ENCODE data around the gene CTSE.
"Not testable (repeated sequence)": the region's sequence is repeated elsewhere in the genome, so short reads cannot be mapped to it uniquely, and the experiment has no call there.

The CTSE gene

DNA sequence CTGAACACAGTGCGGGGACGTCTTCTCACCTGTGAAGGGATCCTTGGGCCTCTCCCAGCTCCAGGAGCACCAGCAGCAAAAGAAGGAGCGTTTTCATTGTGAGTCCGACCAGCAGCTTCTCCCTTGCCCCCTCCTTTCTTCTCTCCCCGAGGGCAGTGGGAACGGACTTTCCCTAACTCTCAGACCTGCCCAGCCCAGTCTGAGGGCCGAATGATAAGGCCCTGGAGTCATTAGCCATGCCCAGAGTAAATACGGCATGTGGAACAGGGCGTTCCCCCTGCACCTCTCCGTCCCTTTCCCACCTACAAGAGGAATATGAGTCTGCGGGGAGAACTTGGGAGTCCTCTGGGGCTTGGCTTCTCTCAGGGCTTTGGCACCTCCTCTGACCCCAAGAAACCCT is at the start of gene CTSE:
Gene CTSE, minus strand, starts transcription at position 201 of the 400 bp plus-strand sequence. Its CDS starts 104 bp downstream, at position 97.
- DNase-seq, result no peak

DNA sequence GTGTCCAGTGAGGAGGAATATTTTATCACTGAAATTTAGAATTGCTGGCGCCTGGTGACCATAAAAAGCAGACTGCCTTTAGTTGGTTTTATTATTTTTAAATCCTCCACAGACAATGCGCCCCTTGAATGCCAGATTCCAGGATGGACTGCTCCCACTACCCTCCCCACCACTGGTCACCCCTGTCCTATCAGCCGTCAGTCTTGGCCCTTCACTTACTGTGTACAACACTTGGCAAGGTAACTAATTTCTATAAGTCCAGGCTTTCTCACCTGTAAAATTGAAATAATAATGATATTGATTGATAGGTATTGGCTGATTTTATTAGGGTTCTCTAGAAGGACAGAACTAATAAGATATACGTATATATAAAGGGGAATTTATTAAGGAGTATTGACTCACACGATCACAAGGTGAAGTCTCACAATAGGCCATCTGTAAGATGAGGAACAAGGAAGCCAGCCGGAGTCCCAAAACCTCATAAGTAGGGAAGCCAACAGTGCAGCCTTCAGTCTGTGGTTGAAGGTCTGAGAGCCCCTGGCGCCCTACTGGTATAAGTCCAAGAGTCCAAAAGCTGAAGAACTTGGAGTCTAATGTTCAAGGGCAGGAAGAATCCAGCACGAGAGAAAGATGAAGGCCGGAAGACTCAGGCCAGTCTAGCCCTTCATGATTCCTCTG is 47.1 kb upstream of the CTSE start:
- no peak for DNase-seq

DNA sequence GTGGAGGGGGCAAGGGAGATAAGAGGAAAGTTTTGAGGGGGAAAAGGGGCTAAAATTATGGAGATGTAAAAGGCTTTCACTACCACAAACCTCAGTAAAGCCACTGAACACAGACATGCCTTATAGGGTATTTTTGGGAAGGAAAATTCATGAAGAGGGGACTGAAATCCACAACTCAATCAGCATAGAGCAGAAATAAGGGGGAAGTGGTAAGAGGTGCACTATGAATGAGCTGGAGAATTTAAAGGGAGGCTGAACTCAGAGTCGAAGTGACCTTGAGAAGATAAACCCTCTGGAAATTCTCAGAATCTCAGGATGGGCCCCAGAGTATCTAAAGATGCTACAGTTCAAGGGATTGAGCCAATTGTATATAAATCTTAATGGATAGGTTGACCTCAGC is 44.6 kb upstream of the CTSE start:
- DNase-seq, result no peak

DNA sequence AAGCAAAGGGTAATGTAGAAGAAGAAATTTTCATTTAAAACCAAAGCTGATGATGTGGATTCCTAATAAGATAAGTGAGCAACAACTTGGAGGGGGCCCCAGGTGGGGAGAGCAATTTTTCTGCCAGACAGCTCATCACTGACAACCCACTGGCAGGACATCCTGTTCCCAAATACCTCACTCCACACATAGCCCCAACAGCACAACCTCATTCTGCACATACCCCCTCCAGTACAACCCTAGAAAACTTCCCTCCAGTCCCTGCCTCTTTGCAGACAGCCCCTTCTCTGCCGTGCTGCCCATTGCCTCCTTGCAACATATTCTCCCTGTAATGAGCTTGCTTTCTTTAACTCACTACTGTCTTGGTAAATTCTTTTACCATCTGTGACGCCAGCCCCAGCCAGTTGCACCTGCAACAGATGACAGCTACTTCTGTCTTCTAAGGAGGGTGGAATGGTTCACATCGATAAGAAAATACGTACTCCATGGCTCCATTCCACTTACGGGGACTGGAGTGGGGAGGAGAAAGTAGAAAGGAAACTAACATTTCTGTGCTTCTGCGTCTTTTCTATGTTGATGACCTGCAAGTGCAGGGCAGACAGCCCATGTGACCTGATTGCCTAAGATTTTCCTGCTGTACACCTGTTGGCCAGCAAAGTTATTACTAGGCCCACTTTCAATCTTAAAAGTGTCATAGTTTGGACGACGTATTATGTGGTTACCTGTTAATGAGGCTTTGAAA is 44.0 kb upstream of the CTSE start:
- DNase-seq, result no peak

DNA sequence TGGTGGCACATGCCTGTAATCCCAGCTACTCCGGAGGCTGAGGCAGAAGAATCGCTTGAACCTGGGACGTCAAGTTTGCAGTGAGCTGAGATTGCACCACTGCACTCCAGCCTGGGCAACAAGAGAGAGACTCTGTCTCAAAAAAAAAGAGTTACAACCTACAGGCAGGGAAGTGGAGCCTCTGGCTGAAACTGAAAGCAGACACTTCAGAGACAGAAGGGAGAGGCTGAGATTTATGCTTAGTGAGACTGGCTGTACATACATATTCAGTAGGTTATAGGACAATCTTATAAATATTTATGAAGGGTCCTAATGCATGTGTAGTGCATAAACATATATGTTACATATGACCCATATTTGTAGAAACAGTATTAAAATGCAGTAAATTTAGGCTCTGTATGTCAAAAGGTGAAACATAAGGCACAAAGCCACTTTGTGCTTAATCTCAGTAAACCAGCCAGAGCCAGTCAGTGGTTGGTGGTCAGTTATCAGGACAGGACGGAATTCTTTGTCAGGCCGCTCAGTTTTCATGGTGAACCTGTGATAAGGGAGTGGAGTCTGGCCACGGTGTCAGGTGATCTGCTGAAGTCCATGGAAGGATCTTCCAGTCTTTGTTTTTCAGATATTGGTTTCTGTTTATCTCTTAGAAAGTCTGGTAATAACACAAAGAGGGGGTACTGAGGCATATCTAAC is 42.9 kb upstream of the CTSE start:
- no peak for DNase-seq

DNA sequence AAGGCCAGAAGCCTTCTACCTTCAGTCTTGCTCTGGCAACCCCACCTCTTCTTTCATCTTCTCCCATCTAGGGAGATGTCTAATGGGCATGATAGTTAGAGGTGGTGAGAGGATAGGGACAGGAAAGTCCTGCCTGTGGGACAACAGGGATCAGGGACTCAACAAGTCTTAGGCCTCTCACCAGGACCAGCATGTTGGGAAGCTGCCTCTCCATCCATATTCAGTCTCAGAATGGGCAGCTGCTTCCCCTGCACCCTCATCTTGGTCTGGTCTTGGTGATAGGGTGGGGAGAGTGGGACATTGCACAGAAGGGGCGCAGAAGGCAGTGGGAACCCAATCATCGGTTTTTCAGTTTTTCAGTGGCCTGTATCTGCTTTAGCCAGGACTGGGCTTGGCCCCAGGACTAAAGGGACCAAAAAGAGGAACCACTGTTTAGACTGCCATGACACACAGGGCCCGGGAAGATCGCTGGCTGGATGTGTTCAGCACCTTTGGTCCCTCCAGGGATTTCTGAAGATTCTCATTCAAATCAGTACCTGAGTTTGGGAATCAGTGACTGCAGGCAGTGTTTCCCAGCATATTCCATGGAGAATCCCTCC is 42.0 kb upstream of the CTSE start:
- DNase-seq, result no peak

DNA sequence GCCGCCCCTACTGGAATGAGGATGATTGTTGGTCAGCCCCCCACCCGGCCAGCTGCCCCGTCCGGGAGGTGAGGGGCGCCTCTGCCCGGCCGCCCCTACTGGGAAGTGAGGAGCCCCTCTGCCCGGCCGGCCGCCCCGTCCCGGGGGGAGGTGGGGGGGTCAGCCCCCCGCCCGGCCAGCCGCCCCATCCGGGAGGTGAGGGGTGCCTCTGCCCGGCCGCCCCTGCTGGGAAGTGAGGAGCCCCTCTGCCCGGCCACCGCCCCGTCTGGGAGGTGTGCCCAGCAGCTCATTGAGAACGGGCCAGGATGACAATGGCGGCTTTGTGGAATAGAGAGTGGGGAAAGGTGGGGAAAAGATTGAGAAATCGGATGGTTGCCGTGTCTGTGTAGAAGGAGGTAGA is 40.8 kb upstream of the CTSE start:
- not testable (repeated sequence) for DNase-seq

DNA sequence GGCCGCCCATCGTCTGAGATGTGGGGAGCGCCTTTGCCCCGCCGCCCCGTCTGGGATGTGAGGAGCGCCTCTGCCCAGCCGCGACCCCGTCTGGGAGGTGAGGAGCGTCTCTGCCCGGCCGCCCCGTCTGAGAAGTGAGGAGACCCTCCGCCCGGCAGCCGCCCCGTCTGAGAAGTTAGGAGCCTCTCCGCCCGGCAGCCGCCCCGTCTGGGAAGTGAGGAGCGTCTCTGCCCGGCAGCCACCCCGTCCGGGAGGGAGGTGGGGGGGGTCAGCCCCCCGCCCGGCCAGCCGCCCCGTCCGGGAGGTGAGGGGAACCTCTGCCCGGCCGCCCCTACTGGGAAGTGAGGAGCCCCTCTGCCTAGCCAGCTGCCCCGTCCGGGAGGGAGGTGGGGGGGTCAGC is 40.3 kb upstream of the CTSE start:
- not testable (repeated sequence) for DNase-seq

DNA sequence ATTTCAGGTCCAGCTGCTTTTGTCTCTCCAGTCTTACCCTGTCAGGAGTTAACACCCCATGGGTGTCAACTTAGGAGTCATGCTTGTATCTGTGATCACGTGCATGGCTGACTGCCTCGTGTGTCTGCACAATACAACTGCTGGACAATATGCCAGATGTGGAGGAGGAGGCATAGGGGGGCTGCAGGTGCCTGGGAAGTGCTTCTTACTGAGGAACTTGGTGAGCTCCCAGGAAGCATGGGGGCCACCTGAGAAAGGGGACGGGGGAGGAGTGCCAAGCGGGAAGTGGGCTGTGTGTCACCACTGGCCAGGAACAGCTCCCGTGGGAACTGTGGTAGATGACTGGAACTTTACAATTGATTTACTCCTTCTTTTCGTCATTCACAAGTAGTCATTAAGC is 38.8 kb upstream of the CTSE start:
- DNase-seq, result no peak

DNA sequence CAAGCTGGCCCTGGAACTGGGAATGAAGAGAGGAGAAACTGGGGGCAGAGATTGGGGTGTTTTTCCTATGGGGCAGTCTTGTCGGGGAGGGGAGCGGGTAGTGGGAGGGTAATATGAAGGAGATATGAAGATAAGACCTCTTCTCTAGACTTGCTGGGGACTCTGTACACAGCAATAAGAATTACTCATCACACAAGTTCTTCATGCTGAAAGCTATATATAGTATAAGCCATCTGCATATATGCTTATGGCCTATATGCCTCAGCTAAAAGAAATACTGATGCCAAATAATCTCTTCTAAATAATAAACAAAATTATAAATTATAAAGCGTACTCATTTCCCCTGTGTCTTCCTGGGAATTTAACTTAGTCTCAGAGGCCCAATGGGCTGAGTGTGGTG is 37.1 kb upstream of the CTSE start:
- no peak for DNase-seq

DNA sequence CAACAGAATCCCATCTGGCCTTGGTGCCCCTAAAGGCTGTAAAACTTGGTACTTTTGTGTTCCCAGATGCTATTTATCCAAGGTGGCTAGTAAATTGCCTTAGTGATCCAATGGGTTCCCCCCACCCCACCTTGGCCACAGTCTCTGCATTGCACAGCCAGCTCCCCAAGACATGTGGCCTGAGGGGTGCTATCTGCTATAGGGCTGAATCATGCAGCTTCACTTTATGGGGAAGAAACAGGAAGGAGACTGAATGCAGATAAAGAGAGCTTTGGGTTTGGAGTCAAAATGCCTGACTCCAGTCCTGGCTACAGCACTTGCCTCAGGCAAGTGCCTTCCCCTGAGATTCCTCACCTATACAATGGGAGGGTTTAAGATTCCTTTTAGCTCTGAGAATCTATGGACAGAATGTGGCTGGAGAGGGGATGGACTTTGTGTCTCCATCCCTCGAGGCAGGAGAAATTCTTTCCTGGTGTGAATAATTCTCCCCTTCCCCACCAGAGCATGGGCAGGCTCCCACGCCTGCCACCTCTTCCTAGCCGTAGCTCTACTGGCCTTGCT is 35.7 kb upstream of the CTSE start:
- no peak for DNase-seq

DNA sequence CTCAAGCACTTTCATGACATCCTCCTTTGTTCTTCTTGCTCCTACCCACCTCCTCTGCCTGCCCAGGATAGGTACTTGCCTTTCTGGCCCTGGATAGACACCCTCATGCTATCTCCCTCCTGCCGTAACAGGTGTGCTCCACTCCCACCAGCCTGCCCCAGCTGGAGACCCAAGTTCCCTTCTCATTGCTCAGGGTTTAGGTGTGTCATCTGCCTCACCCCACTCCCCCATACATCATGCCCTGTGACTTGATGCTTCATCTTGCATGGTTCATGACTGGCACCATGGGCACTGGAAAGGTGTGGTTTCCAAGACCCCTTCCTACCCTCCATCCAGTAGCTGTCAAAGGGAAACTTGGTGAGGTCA is 35.2 kb upstream of the CTSE start:
- DNase-seq, result no peak

DNA sequence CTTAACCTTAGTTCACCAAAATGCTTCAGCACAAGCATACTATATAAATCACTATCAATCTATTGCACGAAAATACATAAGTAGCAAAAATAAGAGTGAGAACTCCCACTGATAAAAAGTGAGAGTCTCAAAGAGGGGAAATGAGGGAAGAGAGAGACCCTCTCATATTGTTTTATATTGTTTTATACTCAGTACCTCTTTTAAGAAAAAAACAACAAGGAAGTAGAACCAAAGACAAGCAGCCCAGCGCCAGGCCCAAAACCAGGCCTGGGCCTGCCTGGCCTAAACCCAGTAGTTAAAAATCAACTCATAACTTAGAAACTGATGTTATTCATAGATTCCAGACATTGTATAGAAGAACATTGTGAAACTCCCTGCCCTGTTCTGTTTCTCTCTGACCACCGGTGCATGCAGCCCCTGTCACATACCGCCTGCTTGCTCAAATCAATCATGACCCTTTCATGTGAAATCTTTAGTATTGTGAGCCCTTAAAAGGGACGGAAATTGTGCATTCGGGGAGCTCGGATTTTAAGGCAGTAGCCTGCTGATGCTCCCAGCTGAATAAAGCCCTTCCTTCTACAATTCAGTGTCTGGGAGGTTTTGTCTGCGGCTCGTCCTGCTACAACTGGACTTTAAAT is 34.7 kb upstream of the CTSE start:
- not testable (repeated sequence) for DNase-seq

DNA sequence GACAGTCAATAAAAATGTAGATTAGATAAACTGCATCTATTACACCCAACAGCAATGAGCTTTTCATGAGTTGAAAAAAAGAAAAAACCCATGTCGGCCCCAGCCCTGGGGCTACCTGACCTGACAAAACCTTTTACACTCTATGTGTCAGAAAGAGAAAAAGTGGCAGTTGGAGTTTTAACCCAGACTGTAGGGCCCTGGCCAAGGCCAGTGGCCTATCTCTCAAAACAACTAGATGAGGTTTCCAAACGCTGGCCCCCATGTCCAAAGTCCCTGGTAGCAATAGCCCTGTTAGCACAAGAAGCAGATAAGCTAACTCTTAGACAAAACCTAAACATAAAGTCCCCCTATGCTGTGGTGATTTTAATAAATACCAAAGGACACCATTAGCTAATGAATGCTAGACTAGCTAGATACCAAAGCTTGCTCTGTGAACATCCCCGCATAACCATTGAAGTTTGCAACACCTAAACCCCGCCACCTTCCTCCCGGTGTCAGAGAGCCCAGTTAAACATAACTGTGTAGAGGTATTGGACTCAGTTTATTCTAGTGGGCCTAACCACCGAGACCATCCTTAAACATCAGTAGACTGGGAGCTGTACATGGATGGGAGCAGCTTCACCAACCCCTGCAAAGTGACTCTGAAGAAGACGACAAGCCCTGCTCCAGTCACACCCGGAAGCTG is 32.1 kb upstream of the CTSE start:
- not testable (repeated sequence) for DNase-seq

DNA sequence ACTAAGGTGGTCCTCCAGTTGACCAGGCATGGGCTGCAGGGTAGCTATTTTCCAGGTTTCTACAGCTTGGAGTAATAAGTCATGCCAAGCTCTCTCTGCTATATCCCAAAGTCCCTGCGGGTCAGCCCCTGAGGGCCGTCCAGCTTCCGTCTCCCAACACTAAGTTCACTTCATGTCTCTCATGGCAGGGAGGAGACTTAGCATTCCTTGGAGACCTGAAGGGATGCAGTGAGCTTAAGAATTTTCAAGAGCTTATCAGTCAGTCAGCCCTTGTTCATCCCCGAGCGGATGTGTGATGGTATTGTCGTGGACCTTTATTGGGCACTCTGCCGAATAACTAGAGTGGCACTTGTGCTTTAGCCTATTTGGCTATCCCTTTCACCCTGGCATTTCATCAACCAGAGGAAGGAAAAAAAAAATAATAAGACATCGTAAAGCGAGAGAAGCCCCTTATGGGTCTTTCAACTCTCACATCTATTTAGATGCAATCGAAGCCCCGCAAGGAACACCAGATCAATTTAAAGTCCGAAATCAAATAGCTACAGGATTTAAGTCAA is 31.5 kb upstream of the CTSE start:
- DNase-seq, result not testable (repeated sequence)

DNA sequence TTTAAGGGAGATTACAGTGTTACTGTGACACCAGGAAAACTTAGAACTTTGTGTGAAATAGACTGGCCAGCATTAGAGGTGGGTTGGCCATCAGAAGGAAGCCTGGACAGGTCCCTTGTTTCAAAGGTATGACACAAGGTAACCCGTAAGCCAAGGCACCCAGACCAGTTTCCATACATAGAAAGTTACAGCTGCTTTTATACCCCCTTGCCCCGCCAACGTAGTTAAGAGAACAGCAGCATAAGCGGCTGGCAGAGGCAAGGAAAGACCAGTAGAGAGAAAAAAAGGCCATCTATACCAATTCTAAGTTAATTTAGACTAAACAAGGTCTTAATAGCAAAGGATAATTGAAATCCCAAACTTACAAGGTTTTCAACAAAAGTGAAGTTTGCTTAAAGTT is 29.9 kb upstream of the CTSE start:
- DNase-seq, result not testable (repeated sequence)

DNA sequence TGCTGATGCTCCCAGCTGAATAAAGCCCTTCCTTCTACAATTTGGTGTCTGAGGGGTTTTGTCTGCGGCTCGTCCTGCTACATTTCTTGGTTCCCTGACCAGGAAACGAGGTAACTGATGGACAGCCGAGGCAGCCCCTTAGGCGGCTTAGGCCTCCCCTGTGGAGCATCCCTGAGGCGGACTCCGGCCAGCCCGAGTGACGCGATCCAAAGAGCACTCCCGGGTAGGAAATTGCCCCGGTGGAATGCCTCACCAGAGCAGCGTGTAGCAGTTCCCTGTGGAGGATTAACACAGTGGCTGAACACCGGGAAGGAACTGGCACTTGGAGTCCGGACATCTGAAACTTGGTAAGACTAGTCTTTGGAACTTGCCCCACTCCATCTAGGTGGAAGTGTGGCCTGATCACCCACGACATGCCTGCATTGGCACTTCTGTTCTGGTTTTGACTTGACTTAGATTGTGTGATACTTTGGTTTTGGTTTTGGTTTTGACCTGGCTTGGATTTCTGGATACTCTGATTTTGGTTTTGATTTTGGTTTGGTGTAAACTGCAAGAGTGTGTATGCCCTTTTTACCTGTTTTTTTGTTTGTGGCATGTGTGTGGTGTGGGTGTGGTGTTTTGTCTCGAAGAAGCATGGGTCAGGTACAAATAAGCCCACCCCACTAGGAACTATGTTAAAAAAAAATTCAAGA is 29.4 kb upstream of the CTSE start, which contains the start of gene RHEX:
Gene RHEX, plus strand, starts transcription at position 255 of the 692 bp plus-strand sequence. CDS start 44,656 bp downstream, outside the sequence.
- DNase-seq, result not testable (repeated sequence)

DNA sequence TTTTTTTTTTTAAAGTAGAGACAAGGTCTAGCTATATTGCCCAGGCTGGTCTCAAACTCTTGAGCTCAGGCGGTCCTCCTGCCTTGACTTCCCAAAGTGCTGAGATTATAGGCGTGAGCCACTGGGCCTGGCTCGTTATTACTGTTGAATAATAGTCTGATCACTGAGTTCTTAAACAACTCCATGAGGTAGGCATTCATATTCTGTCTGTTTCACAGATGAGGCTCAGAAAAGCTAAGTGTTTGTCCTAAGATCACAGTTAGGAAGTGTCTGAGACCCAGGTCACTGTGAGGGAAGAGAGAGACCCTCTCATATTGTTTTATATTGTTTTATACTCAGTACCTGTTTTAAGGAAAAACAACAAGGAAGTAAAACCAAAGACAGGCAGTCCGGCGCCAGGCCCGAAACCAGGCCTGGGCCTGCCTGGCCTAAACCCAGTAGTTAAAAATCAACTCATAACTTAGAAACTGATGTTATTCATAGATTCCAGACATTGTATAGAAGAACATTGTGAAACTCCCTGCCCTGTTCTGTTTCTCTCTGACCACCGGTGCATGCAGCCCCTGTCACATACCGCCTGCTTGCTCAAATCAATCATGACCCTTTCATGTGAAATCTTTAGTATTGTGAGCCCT is 28.7 kb upstream of the CTSE start:
- not testable (repeated sequence) for DNase-seq

DNA sequence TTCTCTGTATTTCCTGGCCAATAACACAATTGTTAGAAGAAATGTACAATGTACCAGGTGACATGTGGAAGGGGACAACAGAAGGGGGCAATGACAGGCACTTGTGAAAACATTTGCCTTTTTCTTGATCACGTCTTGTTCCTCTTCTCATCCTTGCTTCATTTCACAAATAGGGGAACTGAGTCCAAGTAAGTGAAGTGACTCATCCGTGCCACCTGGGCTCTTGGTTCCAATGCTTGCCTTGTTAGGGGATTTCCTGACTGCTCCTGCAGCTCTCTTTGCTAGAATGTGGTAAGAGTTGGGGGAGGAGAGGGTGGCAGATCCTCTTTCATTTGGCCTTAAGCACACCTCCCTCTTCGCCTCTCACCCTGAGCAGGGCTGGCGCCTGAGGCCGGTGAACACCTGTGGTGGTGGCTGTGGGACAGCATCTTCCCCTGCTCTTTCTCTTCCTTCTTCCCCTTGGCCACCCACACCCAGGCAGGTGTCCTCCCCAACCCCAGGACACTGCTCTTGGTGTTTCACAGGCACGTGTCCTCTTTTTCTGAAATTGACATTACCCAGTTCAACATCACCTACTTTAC is 27.1 kb upstream of the CTSE start:
- DNase-seq, result no peak

All from NCI-H526 treated with DMSO at 0.1 percent for 48 hours (cell line).